Calu3 (cell line): Measurements from ENCODE around the gene VPS52. TPM values are rescaled to one million over a fixed set of nuclear protein-coding genes. Genes with fewer than 3 reads are reported as not detected.
A peak's percentile ranks its signal among the peaks of the same experiment; 100 is the strongest.

ENCODE experiments used
- BruUV-seq: library from RNA; stranded (reverse); fragments of 400-500 nt; replicated peaks from 2 replicates; lab custom pipeline; 2021; lab: Mats Ljungman, UMichigan
- CTCF ChIA-PET: fragments of 300-600 bp; sonication (Branson Sonifier 250); formaldehyde crosslinking; loops from one replicate; lab custom pipeline; 2022; ENCODE audit warnings: antibody characterized with exemption; lab: Charles Lee
- DNase-seq: peaks from one replicate; pipeline ENCODE4 v3.0.0; 2022
- H3K27ac Mint-ChIP-seq: one replicate; pipeline ENCODE4 v1.8.0; 2022; ENCODE audit warnings: mixed read lengths; ENCODE audit not compliant: unreplicated experiment
- H3K27me3 Mint-ChIP-seq: one replicate; pipeline ENCODE4 v1.8.0; 2022; ENCODE audit warnings: mixed read lengths; ENCODE audit not compliant: unreplicated experiment
- H3K36me3 Mint-ChIP-seq: one replicate; pipeline ENCODE4 v1.8.0; 2022; ENCODE audit warnings: mild to moderate bottlenecking, moderate library complexity, mixed read lengths; ENCODE audit not compliant: insufficient read depth, unreplicated experiment
- H3K4me1 Mint-ChIP-seq: one replicate; pipeline ENCODE4 v1.8.0; 2022; ENCODE audit warnings: mild to moderate bottlenecking, low read depth, mixed read lengths; ENCODE audit not compliant: unreplicated experiment
- H3K4me3 Mint-ChIP-seq: one replicate; pipeline ENCODE4 v1.8.0; 2022; ENCODE audit warnings: mild to moderate bottlenecking, low read depth, moderate library complexity, mixed read lengths; ENCODE audit not compliant: unreplicated experiment
- H3K9me3 Mint-ChIP-seq: one replicate; pipeline ENCODE4 v1.8.0; 2022; ENCODE audit warnings: low read depth, mixed read lengths; ENCODE audit not compliant: unreplicated experiment
- intact Hi-C: fragments of 100-400 bp; cut with micrococcal nuclease; formaldehyde crosslinking; loops from one replicate; pipeline ENCODE4 v1.10.0; 2022; ENCODE audit not compliant: unreplicated experiment
- total RNA-seq: library from RNA; stranded (reverse); gene quantifications from 2 replicates; pipeline ENCODE4 v1.2.3, GENCODE V29; 2022
- TF ChIP-seq, protein P1 (sequence below): fragments of 200-600 bp; IDR thresholded peaks from one replicate; pipeline ENCODE4 v1.8.0; 2022; ENCODE audit warnings: antibody characterized with exemption; ENCODE audit not compliant: unreplicated experiment

Gene VPS52
- total RNA-seq, 1 experiment from 2014 or later, result 99.7 TPM

GRCh38 chr6:33279257-33279695 is 7.6 kb upstream of the VPS52 start:
- H3K9me3 Mint-ChIP-seq, result no peaks in the 10 kb centered on the region
- H3K27ac Mint-ChIP-seq, result peak overlapping the region; percentile 62
- no peak for DNase-seq
- intact Hi-C loops, result no loop called here
- H3K4me1 Mint-ChIP-seq, result peaks cover 38% of the 10 kb centered on the region
- H3K27me3 Mint-ChIP-seq, result no peaks in the 10 kb centered on the region
- peaks cover 97% of the 10 kb centered on the region for H3K36me3 Mint-ChIP-seq
- no peak overlapping the region for H3K4me3 Mint-ChIP-seq
- no TSS peak for BruUV-seq
- CTCF ChIA-PET, result interaction anchor here (0.5 to 1.3 kb wide), 4 partner anchors 9 to 54 kb away, joined by 3 to 5 read pairs (median 5); no protein-coding TSS in a partner anchor
- TF ChIP-seq, protein P1, sequence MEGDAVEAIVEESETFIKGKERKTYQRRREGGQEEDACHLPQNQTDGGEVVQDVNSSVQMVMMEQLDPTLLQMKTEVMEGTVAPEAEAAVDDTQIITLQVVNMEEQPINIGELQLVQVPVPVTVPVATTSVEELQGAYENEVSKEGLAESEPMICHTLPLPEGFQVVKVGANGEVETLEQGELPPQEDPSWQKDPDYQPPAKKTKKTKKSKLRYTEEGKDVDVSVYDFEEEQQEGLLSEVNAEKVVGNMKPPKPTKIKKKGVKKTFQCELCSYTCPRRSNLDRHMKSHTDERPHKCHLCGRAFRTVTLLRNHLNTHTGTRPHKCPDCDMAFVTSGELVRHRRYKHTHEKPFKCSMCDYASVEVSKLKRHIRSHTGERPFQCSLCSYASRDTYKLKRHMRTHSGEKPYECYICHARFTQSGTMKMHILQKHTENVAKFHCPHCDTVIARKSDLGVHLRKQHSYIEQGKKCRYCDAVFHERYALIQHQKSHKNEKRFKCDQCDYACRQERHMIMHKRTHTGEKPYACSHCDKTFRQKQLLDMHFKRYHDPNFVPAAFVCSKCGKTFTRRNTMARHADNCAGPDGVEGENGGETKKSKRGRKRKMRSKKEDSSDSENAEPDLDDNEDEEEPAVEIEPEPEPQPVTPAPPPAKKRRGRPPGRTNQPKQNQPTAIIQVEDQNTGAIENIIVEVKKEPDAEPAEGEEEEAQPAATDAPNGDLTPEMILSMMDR, result no peak

DNA sequence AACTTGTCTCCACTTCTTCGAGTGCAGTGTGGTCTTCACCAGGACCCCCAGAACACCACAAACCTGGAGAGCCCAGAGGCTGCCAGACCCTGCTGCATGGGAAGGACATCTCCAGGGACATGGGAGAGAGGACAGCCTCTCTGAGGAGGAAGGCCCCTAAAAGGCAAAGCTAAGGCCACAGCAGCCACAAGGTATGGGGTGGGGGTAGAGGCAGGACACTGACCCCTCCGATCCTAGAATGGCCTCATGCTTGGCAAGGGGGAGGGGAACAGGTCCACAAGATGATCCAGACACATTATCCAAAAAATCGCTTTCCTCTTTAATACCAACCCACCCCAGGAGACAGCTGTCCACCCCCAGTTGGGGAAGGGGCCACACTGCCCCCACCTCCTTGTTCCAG is 7.1 kb upstream of the VPS52 start:
- Mint-ChIP-seq H3K4me1 (peaks cover 43% of the 10 kb centered on the region), H3K27me3 (no peaks in the 10 kb centered on the region), H3K27ac (peak overlapping the region; percentile 62), H3K4me3 (no peak overlapping the region), H3K9me3 (no peaks in the 10 kb centered on the region), H3K36me3 (peaks cover 97% of the 10 kb centered on the region)
- no peak for DNase-seq
- CTCF ChIA-PET, result interaction anchor here (1.3 to 2.2 kb wide), 2 partner anchors 21 kb away, joined by 5 to 14 read pairs; no protein-coding TSS in a partner anchor
- intact Hi-C loops, result no loop called here
- BruUV-seq, result no TSS peak
- TF ChIP-seq, protein P1, result no peak

- intact Hi-C loops, result no loop called here
- CTCF ChIA-PET, result interaction anchor here (1.6 to 2.2 kb wide), 2 partner anchors 21 to 46 kb away, joined by 3 to 14 read pairs; no protein-coding TSS in a partner anchor
- Mint-ChIP-seq H3K9me3 (no peaks in the 10 kb centered on the region), H3K27ac (peak overlapping the region; percentile 62), H3K36me3 (peaks cover 97% of the 10 kb centered on the region), H3K4me3 (peak overlapping the region; percentile 94), H3K4me1 (peaks cover 48% of the 10 kb centered on the region), H3K27me3 (no peaks in the 10 kb centered on the region)
- BruUV-seq, result no TSS peak
- TF ChIP-seq, protein P1, result no peak
- DNase-seq, result no peak
Measured at GRCh38 chr6:33278392-33278741, 6.7 kb upstream of the VPS52 start.

DNA sequence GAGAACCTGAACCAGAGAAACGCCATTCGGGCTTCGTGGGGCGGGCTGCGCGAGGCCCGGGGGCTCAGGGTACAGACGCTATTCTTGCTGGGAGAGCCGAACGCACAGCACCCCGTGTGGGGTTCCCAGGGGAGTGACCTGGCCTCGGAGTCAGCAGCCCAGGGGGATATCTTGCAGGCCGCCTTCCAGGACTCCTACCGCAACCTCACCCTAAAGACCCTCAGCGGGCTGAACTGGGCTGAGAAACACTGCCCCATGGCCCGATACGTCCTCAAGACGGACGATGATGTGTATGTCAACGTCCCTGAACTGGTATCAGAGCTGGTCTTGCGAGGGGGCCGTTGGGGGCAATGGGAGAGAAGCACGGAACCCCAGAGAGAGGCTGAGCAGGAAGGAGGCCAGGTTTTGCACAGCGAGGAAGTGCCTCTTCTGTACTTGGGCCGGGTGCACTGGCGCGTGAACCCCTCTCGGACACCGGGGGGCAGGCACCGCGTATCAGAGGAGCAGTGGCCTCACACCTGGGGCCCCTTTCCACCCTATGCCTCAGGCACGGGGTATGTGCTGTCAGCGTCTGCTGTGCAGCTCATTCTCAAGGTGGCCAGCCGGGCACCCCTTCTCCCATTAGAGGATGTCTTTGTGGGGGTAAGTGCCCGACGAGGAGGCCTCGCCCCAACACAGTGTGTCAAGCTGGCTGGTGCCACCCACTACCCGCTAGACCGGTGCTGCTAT is 6.2 kb upstream of the VPS52 start:
- Mint-ChIP-seq H3K36me3 (peaks cover 97% of the 10 kb centered on the region), H3K27me3 (no peaks in the 10 kb centered on the region), H3K4me3 (peak overlapping the region; percentile 94), H3K9me3 (no peaks in the 10 kb centered on the region), H3K27ac (peak overlapping the region; percentile 100), H3K4me1 (peaks cover 53% of the 10 kb centered on the region)
- DNase-seq, result peak; percentile 41
- CTCF ChIA-PET, result interaction anchor here (0.6 to 2.2 kb wide), 11 partner anchors 9 to 148 kb away, joined by 3 to 14 read pairs (median 4); partner anchors contain the start of genes PFDN6 and WDR46
- no TSS peak for BruUV-seq
- TF ChIP-seq, protein P1, result peak; percentile 15
- intact Hi-C loops, result no loop called here
